ENCODE measurements around the gene YKT6.

Gene YKT6

GRCh38 chr7:44206008-44206407 is 5.2 kb downstream of the YKT6 start:
- Histone ChIP-seq H3K4me1 (no peaks in the 10 kb centered on the region), H3K79me2 (peaks cover 17% of the 10 kb centered on the region), H3K9ac (no peak overlapping the region), H3K4me2 (ENCODE audit: low read length) (no peak overlapping the region), H3K27me3 (ENCODE audit: control insufficient read depth, insufficient read depth, low read length) (no peaks in the 10 kb centered on the region), H3K36me3 (ENCODE audit: control insufficient read depth, insufficient read depth, low read length) (no peaks in the 10 kb centered on the region), H3K4me3 (ENCODE audit: low read depth, low read length) (no peak overlapping the region), H2AFZ (no peak overlapping the region), H3K9me3 (ENCODE audit: control insufficient read depth, low read length) (no peaks in the 10 kb centered on the region), H3K27ac (no peak overlapping the region)
- no peak for TF ChIP-seq CTCF (IDR thresholded peaks at IDR 0.05)

- peaks cover 6% of the 10 kb centered on the region for H3K79me2 ChIP-seq
- no peak overlapping the region for H3K4me3 ChIP-seq (ENCODE audit: low read depth, low read length)
- no peak for TF ChIP-seq CTCF (IDR thresholded peaks at IDR 0.05)
- H2AFZ ChIP-seq = no peak overlapping the region
- H3K9me3 ChIP-seq (ENCODE audit: control insufficient read depth, low read length) = no peaks in the 10 kb centered on the region
- H3K27me3 ChIP-seq (ENCODE audit: control insufficient read depth, insufficient read depth, low read length) = no peaks in the 10 kb centered on the region
- no peak overlapping the region for H3K27ac ChIP-seq
- H3K9ac ChIP-seq = no peak overlapping the region
- no peaks in the 10 kb centered on the region for H3K36me3 ChIP-seq (ENCODE audit: control insufficient read depth, insufficient read depth, low read length)
- no peaks in the 10 kb centered on the region for H3K4me1 ChIP-seq
- H3K4me2 ChIP-seq (ENCODE audit: low read length) = no peak overlapping the region
Observed at GRCh38 chr7:44208085-44208484, 7.3 kb downstream of the YKT6 start.

GRCh38 chr7:44210107-44210506 is 9.3 kb downstream of the YKT6 start:
- Histone ChIP-seq H3K4me2 (ENCODE audit: low read length) (no peak overlapping the region), H3K79me2 (peaks cover 3% of the 10 kb centered on the region), H3K9ac (no peak overlapping the region), H3K27me3 (ENCODE audit: control insufficient read depth, insufficient read depth, low read length) (no peaks in the 10 kb centered on the region), H3K36me3 (ENCODE audit: control insufficient read depth, insufficient read depth, low read length) (no peaks in the 10 kb centered on the region), H3K4me1 (no peaks in the 10 kb centered on the region), H3K27ac (no peak overlapping the region), H3K4me3 (ENCODE audit: low read depth, low read length) (no peak overlapping the region), H2AFZ (no peak overlapping the region), H3K9me3 (ENCODE audit: control insufficient read depth, low read length) (no peaks in the 10 kb centered on the region)
- TF ChIP-seq CTCF (IDR thresholded peaks at IDR 0.05) = no peak

GRCh38 chr7:44211126-44211675 is 10.4 kb downstream of the YKT6 start:
- Histone ChIP-seq H3K4me3 (ENCODE audit: low read depth, low read length) (no peak overlapping the region), H3K27ac (no peak overlapping the region), H3K79me2 (peaks cover 3% of the 10 kb centered on the region), H3K9me3 (ENCODE audit: control insufficient read depth, low read length) (no peaks in the 10 kb centered on the region), H3K36me3 (ENCODE audit: control insufficient read depth, insufficient read depth, low read length) (no peaks in the 10 kb centered on the region), H3K4me2 (ENCODE audit: low read length) (no peak overlapping the region), H3K4me1 (peaks cover 4% of the 10 kb centered on the region), H3K27me3 (ENCODE audit: control insufficient read depth, insufficient read depth, low read length) (no peaks in the 10 kb centered on the region), H2AFZ (no peak overlapping the region), H3K9ac (no peak overlapping the region)
- TF ChIP-seq CTCF (IDR thresholded peaks at IDR 0.05) = no peak

- no peak overlapping the region for H3K4me3 ChIP-seq (ENCODE audit: low read depth, low read length)
- no peaks in the 10 kb centered on the region for H3K27me3 ChIP-seq (ENCODE audit: control insufficient read depth, insufficient read depth, low read length)
- no peak overlapping the region for H2AFZ ChIP-seq
- no peak overlapping the region for H3K9ac ChIP-seq
- H3K79me2 ChIP-seq = peaks cover 3% of the 10 kb centered on the region
- H3K4me2 ChIP-seq (ENCODE audit: low read length) = no peak overlapping the region
- H3K27ac ChIP-seq = no peak overlapping the region
- TF ChIP-seq CTCF (IDR thresholded peaks at IDR 0.05) = no peak
- H3K4me1 ChIP-seq = peaks cover 4% of the 10 kb centered on the region
- no peaks in the 10 kb centered on the region for H3K9me3 ChIP-seq (ENCODE audit: control insufficient read depth, low read length)
- H3K36me3 ChIP-seq (ENCODE audit: control insufficient read depth, insufficient read depth, low read length) = no peaks in the 10 kb centered on the region
Observed at GRCh38 chr7:44212018-44212417, 11.2 kb downstream of the YKT6 start.
